ENCODE data around the gene STK4. TPM values are rescaled to one million over a fixed set of nuclear protein-coding genes. Genes with fewer than 3 reads are reported as not detected.

STK4 gene
- total and polyA plus RNA-seq, 2 donors (not counting 3 experiments of a cell fraction or from before 2014, with no cell fraction given), result 9.1 to 29.6 TPM

- intact Hi-C loops (cut with micrococcal nuclease) (no loop called here), dilution Hi-C loops (cut with MboI; ENCODE audit: extremely low pct_ligation_motif_present, low sequenced_read_pairs) (no loop called here)
- FAIRE-seq, result no peak
- ChIA-PET POLR2A (no interaction called here), CTCF (interaction anchor here (1.1 to 4.3 kb wide), 13 partner anchors 9 to 240 kb away, joined by 3 to 25 read pairs (median 4); partner anchors contain the start of gene WFDC5)
- no TSS peak for BruUV-seq (replicated peaks)
- H3K9me3 ChIP-seq (replicated peaks; ENCODE audit: control insufficient read depth, insufficient read depth, low read length), result no peaks in the 10 kb centered on the region
- H3K9me1 ChIP-seq (replicated peaks; ENCODE audit: control insufficient read depth, extremely low read depth, insufficient read depth, low read length), result no peaks in the 10 kb centered on the region
- no peak overlapping the region for H2AFZ ChIP-seq (ENCODE audit: low read depth, low read length)
- DNase-seq (ENCODE audit: low read depth, low spot score), result no peak
- no peak overlapping the region for H3K27ac ChIP-seq (ENCODE audit: insufficient read depth, low read depth, low read length)
- no peaks in the 10 kb centered on the region for H4K20me1 ChIP-seq (replicated peaks; ENCODE audit: control insufficient read depth, extremely low read depth, insufficient read depth, low read length)
- no peaks in the 10 kb centered on the region for H3K79me2 ChIP-seq (ENCODE audit: control insufficient read depth, insufficient read depth, low read length)
- TF ChIP-seq JUN (IDR thresholded peaks at IDR 0.05; ENCODE audit: borderline replicate concordance, insufficient read depth, insufficient read length, low read depth) (no peak), EZH2 (IDR thresholded peaks at IDR 0.05; ENCODE audit: borderline replicate concordance, low read depth, low read length, severe bottlenecking) (no peak), POLR2AphosphoS5 (IDR thresholded peaks at IDR 0.05; ENCODE audit: insufficient read depth, low read depth, low read length) (no peak), POLR2A (IDR thresholded peaks at IDR 0.05; ENCODE audit: low read depth, low read length) (no peak), GATA2 (IDR thresholded peaks at IDR 0.05; ENCODE audit: insufficient read depth, insufficient read length, low read depth, low read length) (no peak)
- TF ChIP-seq, protein P1, sequence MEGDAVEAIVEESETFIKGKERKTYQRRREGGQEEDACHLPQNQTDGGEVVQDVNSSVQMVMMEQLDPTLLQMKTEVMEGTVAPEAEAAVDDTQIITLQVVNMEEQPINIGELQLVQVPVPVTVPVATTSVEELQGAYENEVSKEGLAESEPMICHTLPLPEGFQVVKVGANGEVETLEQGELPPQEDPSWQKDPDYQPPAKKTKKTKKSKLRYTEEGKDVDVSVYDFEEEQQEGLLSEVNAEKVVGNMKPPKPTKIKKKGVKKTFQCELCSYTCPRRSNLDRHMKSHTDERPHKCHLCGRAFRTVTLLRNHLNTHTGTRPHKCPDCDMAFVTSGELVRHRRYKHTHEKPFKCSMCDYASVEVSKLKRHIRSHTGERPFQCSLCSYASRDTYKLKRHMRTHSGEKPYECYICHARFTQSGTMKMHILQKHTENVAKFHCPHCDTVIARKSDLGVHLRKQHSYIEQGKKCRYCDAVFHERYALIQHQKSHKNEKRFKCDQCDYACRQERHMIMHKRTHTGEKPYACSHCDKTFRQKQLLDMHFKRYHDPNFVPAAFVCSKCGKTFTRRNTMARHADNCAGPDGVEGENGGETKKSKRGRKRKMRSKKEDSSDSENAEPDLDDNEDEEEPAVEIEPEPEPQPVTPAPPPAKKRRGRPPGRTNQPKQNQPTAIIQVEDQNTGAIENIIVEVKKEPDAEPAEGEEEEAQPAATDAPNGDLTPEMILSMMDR (IDR thresholded peaks at IDR 0.05; ENCODE audit: extremely low read depth in 1 of 2, insufficient read depth in 1 of 2, low read depth in 1 of 2, low read length in 2 of 2), result no peak
- H3K4me1 ChIP-seq (ENCODE audit: control insufficient read depth, extremely low read depth, insufficient read depth, low read length), result peaks cover 12% of the 10 kb centered on the region
- no peak overlapping the region for H3K4me3 ChIP-seq (replicated peaks in 1 of 3; ENCODE audit: insufficient read depth in 1 of 3, low read depth in 1 of 3, low read length in 3 of 3)
- no peaks in the 10 kb centered on the region for H3K36me3 ChIP-seq (ENCODE audit: control insufficient read depth in 2 of 2, extremely low read depth in 1 of 2, insufficient read depth in 2 of 2, low read length in 2 of 2)
- H3K9ac ChIP-seq (replicated peaks; ENCODE audit: extremely low read depth, insufficient read depth, low read length), result no peak overlapping the region
- H3K27me3 ChIP-seq (ENCODE audit: control insufficient read depth in 2 of 2, insufficient read depth in 2 of 2, low read length in 2 of 2), result no peaks in the 10 kb centered on the region
- no peak overlapping the region for H3K4me2 ChIP-seq (ENCODE audit: insufficient read depth, low read length)
Observed at GRCh38 chr20:45051204-45052060, 85.1 kb downstream of the STK4 start.

All from endothelial cell of umbilical vein (primary cell).